Mucosa of stomach (tissue), 1 donor: ENCODE measurements around the gene TBC1D4.
"Not testable (repeated sequence)": the region's sequence is repeated elsewhere in the genome, so short reads cannot be mapped to it uniquely, and the experiment has no call there.

Source experiments
- H3K27me3 ChIP-seq: one replicate; pipeline ENCODE4 v1.7.0; 2013; ENCODE audit warnings: mild to moderate bottlenecking, low read length; ENCODE audit not compliant: control insufficient read depth, insufficient read depth
- H3K36me3 ChIP-seq: one replicate; pipeline ENCODE4 v1.7.0; 2013; ENCODE audit warnings: low read length; ENCODE audit not compliant: control insufficient read depth, insufficient read depth
- H3K4me1 ChIP-seq: one replicate; pipeline ENCODE4 v1.7.0; 2013; ENCODE audit warnings: mild to moderate bottlenecking, low read length; ENCODE audit not compliant: control insufficient read depth, insufficient read depth
- H3K4me3 ChIP-seq: one replicate; pipeline ENCODE4 v1.7.0; 2013; ENCODE audit warnings: low read length
- H3K9ac ChIP-seq: one replicate; pipeline ENCODE4 v1.7.0; 2013; ENCODE audit warnings: mild to moderate bottlenecking, low read length, moderate library complexity
- H3K9me3 ChIP-seq: one replicate; pipeline ENCODE4 v1.7.0; 2013; ENCODE audit warnings: mild to moderate bottlenecking, low read length, moderate library complexity; ENCODE audit not compliant: control insufficient read depth
- donor health status: Pancreatic carcinoma.

The TBC1D4 gene

GRCh38 chr13:75353781-75354193 lies 128.2 kb downstream of the TBC1D4 start:
- H3K27me3 ChIP-seq, result no peaks in the 10 kb centered on the region
- H3K4me1 ChIP-seq, result no peaks in the 10 kb centered on the region
- no peak overlapping the region for H3K9ac ChIP-seq
- no peak overlapping the region for H3K4me3 ChIP-seq
- no peaks in the 10 kb centered on the region for H3K36me3 ChIP-seq
- no peaks in the 10 kb centered on the region for H3K9me3 ChIP-seq

GRCh38 chr13:75352641-75353327 lies 129.2 kb downstream of the TBC1D4 start:
- no peaks in the 10 kb centered on the region for H3K4me1 ChIP-seq

GRCh38 chr13:75351538-75351937 lies 130.4 kb downstream of the TBC1D4 start:
- not testable (repeated sequence) for H3K36me3 ChIP-seq, H3K9ac ChIP-seq, H3K27me3 ChIP-seq

More at GRCh38 chr13:75352641-75353327, 129.2 kb downstream of the TBC1D4 start:
- Histone ChIP-seq H3K27me3 (no peaks in the 10 kb centered on the region), H3K9ac (no peak overlapping the region), H3K36me3 (no peaks in the 10 kb centered on the region), H3K9me3 (no peaks in the 10 kb centered on the region), H3K4me3 (no peak overlapping the region)

GRCh38 chr13:75347925-75348324 lies 134.0 kb downstream of the TBC1D4 start:
- peaks cover 5% of the 10 kb centered on the region for H3K4me1 ChIP-seq
- H3K36me3 ChIP-seq, result no peaks in the 10 kb centered on the region
- H3K27me3 ChIP-seq, result no peaks in the 10 kb centered on the region
- no peak overlapping the region for H3K9ac ChIP-seq
- no peaks in the 10 kb centered on the region for H3K9me3 ChIP-seq
- no peak overlapping the region for H3K4me3 ChIP-seq

More at GRCh38 chr13:75351538-75351937, 130.4 kb downstream of the TBC1D4 start:
- H3K4me3 ChIP-seq, H3K4me1 ChIP-seq, H3K9me3 ChIP-seq: not testable (repeated sequence)

- no peaks in the 10 kb centered on the region for H3K27me3 ChIP-seq
- H3K36me3 ChIP-seq, result no peaks in the 10 kb centered on the region
- H3K9me3 ChIP-seq, result no peaks in the 10 kb centered on the region
- H3K4me1 ChIP-seq, result peaks cover 5% of the 10 kb centered on the region
- no peak overlapping the region for H3K4me3 ChIP-seq
- H3K9ac ChIP-seq, result no peak overlapping the region
Measured at GRCh38 chr13:75347457-75347856, 134.5 kb downstream of the TBC1D4 start.

- Histone ChIP-seq H3K9ac (no peak overlapping the region), H3K4me1 (peaks cover 5% of the 10 kb centered on the region), H3K9me3 (no peaks in the 10 kb centered on the region), H3K27me3 (no peaks in the 10 kb centered on the region), H3K36me3 (no peaks in the 10 kb centered on the region), H3K4me3 (no peak overlapping the region)
Measured at GRCh38 chr13:75345193-75345592, 136.8 kb downstream of the TBC1D4 start.

GRCh38 chr13:75341028-75341427 lies 140.9 kb downstream of the TBC1D4 start:
- Histone ChIP-seq H3K27me3 (no peaks in the 10 kb centered on the region), H3K36me3 (no peaks in the 10 kb centered on the region), H3K9ac (no peak overlapping the region), H3K4me3 (no peak overlapping the region), H3K4me1 (peaks cover 5% of the 10 kb centered on the region), H3K9me3 (no peaks in the 10 kb centered on the region)

GRCh38 chr13:75339635-75340374 lies 142.2 kb downstream of the TBC1D4 start:
- H3K9ac ChIP-seq, result no peak overlapping the region
- H3K4me3 ChIP-seq, result no peak overlapping the region
- peaks cover under 1% of the 10 kb centered on the region for H3K4me1 ChIP-seq
- no peaks in the 10 kb centered on the region for H3K27me3 ChIP-seq
- H3K9me3 ChIP-seq, result no peaks in the 10 kb centered on the region
- no peaks in the 10 kb centered on the region for H3K36me3 ChIP-seq

GRCh38 chr13:75334634-75335447 lies 147.1 kb downstream of the TBC1D4 start:
- no peaks in the 10 kb centered on the region for H3K9me3 ChIP-seq
- no peak overlapping the region for H3K4me3 ChIP-seq
- H3K27me3 ChIP-seq, result no peaks in the 10 kb centered on the region
- no peaks in the 10 kb centered on the region for H3K36me3 ChIP-seq
- no peak overlapping the region for H3K9ac ChIP-seq
- no peaks in the 10 kb centered on the region for H3K4me1 ChIP-seq

GRCh38 chr13:75333103-75333502 lies 148.9 kb downstream of the TBC1D4 start:
- no peaks in the 10 kb centered on the region for H3K27me3 ChIP-seq
- no peaks in the 10 kb centered on the region for H3K36me3 ChIP-seq
- no peaks in the 10 kb centered on the region for H3K4me1 ChIP-seq
- H3K4me3 ChIP-seq, result no peak overlapping the region
- H3K9ac ChIP-seq, result no peak overlapping the region
- no peaks in the 10 kb centered on the region for H3K9me3 ChIP-seq

- no peaks in the 10 kb centered on the region for H3K9me3 ChIP-seq
- no peak overlapping the region for H3K4me3 ChIP-seq
- no peak overlapping the region for H3K9ac ChIP-seq
- H3K27me3 ChIP-seq, result no peaks in the 10 kb centered on the region
- H3K36me3 ChIP-seq, result no peaks in the 10 kb centered on the region
- no peaks in the 10 kb centered on the region for H3K4me1 ChIP-seq
Measured at GRCh38 chr13:75331792-75332349, 150.1 kb downstream of the TBC1D4 start.

- Histone ChIP-seq H3K36me3 (no peaks in the 10 kb centered on the region), H3K4me1 (no peaks in the 10 kb centered on the region), H3K27me3 (no peaks in the 10 kb centered on the region), H3K9me3 (no peaks in the 10 kb centered on the region), H3K4me3 (no peak overlapping the region), H3K9ac (no peak overlapping the region)
Measured at GRCh38 chr13:75330770-75331169, 151.2 kb downstream of the TBC1D4 start.
